Measurements from ENCODE around the gene VILL.

DNA sequence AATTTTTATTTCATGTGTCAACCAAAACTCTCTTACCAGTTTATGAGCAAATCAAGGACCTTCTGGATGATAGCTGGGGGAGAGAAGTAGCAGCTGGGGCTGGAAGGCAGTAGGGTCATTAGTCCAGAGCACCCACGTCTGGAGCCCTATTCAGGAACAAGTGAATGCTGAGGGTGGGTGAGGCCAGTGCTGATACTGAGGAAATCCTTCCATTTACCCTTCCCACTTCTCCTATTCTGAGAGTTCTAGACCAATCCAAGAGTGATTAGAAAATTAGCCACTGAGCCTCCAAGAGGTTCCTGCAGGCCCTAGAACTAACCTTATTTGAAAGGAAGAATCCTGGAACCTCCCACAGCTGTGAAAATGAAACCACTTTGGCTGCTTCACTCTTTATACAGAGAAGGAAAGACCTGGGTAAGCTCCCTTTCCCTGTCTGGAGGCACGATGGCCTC lies 46.2 kb upstream of the VILL start:
- TF ChIP-seq, protein P1, sequence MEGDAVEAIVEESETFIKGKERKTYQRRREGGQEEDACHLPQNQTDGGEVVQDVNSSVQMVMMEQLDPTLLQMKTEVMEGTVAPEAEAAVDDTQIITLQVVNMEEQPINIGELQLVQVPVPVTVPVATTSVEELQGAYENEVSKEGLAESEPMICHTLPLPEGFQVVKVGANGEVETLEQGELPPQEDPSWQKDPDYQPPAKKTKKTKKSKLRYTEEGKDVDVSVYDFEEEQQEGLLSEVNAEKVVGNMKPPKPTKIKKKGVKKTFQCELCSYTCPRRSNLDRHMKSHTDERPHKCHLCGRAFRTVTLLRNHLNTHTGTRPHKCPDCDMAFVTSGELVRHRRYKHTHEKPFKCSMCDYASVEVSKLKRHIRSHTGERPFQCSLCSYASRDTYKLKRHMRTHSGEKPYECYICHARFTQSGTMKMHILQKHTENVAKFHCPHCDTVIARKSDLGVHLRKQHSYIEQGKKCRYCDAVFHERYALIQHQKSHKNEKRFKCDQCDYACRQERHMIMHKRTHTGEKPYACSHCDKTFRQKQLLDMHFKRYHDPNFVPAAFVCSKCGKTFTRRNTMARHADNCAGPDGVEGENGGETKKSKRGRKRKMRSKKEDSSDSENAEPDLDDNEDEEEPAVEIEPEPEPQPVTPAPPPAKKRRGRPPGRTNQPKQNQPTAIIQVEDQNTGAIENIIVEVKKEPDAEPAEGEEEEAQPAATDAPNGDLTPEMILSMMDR (conservative IDR thresholded peaks at IDR 0.05), result no peak
- TF ChIP-seq ZFX (IDR thresholded peaks at IDR 0.05), result no peak
